Measurements from ENCODE around the gene SFXN2.

Gene SFXN2

GRCh38 chr10:102783568-102783967 is 69.1 kb downstream of the SFXN2 start:
- no peak overlapping the region for H3K4me3 ChIP-seq (ENCODE audit: low read length)
- TF ChIP-seq CTCF (conservative IDR thresholded peaks at IDR 0.05; ENCODE audit: low read depth, low read length), result no peak
- no peak for DNase-seq (ENCODE audit: low read depth)

GRCh38 chr10:102785818-102786217 is 71.4 kb downstream of the SFXN2 start:
- no peak for DNase-seq (ENCODE audit: low read depth)
- H3K4me3 ChIP-seq (ENCODE audit: low read length), result no peak overlapping the region
- no peak for TF ChIP-seq CTCF (conservative IDR thresholded peaks at IDR 0.05; ENCODE audit: low read depth, low read length)

GRCh38 chr10:102791754-102792395 is 77.4 kb downstream of the SFXN2 start:
- TF ChIP-seq CTCF (conservative IDR thresholded peaks at IDR 0.05; ENCODE audit: low read depth, low read length), result no peak
- no peak overlapping the region for H3K4me3 ChIP-seq (ENCODE audit: low read length)
- no peak for DNase-seq (ENCODE audit: low read depth)

Measured in retinal pigment epithelial cell (primary cell).